KG1 (cell line): Measurements from ENCODE around the gene RAD51B.

Experiments
- DNase-seq: peaks from one replicate; lab custom pipeline; 2025; lab: John Stamatoyannopoulos, UW

RAD51B gene

DNA sequence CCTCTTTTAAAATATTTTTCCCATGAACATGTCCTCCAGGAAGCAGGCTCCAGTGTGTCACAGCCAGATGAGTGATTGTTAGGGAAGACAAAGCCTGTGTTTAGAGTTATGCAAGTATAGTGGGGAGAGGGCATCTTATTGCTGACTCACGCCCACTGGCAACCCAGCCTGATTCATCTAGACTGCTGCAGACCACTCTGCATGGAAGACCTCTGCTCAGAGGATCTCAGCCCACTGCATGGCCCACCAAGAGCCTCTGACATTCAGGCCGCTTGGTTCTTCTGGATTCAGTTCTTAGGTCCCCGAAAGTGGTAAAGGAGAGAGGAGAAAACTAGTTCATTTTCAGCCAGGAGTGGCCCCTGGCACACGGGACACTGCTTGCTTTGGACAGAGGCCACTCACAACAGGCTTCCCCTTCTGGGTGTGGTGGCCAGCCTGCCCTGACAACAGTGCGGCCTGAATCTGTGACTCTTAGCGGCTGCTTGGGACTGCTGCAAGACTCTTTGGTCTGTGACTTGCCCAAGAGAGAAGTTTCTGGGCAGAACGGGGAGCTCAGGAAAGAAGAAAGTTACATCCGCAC, 707.0 kb downstream of the RAD51B start:
- DNase-seq, result no peak

DNA sequence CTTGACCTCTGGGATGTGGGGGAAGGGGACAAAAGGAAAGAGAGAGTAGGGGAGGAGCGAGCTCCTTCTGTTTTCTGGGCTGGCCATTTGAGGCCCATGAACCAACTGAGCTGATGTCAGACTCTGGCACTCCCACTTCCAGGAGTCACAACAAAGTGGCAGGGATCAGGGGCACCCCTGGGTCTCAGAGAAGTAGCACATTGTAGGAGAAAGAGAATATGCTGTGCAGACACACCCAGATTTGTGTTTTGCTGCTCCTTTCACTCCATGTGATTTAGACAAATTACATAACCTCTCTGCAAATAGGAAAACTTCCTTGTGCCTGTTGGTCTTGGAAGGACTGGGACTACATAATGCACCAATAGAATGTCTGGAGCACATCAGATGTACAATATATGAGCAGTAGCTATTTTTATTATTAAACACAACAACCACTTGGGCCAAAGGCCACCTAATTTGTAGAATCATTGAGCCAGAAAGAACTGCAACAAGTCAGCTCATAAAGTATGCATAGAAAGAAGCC, 707.8 kb downstream of the RAD51B start:
- no peak for DNase-seq

DNA sequence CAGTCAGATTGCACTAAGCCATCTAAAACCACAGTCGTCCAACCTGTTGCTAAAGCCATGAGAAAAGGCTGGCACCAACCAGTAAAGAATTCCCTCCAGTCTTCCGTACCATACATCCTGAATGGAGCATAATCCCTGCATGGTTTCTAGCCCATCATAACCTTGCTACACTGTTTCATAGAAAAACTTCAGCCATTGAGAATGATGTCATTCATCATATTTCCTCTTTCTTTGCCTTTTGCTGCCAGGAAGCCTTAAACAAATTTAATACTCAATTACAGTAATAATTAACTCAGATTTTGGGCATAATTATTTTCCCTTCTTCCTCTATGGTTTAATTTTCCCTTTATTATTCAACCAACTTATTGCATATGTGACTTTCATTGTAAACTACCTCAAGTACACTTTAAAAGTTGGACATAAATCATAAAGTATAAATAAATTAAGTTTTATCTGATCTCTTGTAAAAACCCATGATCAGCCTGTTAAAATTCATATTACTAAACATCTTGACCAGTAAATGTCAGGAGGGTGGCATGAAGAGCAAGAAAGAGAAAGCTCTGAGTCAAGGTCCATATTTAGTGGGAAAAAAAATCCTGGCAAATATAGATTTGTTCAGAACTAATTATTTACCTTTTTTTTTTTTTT, 708.6 kb downstream of the RAD51B start:
- no peak for DNase-seq

DNA sequence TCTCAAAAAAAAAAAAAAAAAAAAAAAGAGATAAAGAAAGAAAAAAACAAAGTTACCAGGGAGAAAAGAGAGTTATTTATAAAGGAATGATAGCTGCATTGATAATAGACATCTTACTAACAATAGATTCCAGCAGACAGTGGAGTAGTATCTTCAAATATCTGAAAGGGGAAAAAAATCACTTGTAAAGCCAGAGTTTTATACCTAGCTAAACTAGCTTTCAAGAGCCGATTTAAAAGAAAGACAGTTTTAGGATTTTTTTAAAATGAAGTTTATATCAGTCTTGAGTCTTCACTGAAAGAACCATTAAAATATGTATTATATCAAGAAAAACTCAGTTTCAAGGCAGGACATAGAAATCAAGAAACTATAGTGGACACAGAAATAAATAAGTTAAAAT, 710.9 kb downstream of the RAD51B start:
- DNase-seq, result no peak

DNA sequence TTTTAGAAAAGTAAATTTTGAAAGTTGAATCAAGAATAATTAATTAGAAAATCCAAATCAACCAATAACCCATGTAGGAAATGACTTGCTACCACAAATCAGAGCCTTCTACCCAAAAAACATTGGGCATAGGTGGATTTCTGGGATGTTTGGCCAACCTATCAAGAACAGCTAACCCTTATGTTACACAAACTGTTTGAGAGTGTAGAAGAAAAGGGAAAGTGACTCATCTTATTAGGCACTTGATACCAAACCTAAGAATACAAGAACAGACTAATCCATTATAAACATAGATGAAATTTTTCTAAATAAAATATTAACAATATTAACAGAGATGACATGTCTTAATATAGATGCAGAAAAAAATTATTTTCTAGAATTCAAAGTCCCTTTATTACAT, 712.9 kb downstream of the RAD51B start:
- DNase-seq, result no peak

DNA sequence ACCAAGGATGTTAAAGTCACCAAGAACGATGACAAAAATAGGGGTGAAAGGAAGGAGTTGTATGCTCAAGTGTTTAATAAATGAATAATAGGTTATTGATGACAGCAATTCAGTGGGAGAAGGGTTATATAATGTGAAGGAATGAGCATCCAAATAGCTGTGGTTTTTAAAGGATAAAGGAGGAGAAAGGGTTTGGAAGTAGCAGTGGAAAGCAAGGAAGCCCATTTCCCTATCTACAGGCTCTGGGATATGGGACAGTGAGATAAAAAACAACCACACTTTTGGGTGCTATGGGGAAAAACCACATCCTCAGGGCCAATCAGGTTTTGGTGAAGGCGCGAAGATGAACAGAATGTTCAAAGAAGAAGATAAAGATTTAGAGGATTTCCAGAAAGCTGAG, 714.7 kb downstream of the RAD51B start:
- no peak for DNase-seq

DNA sequence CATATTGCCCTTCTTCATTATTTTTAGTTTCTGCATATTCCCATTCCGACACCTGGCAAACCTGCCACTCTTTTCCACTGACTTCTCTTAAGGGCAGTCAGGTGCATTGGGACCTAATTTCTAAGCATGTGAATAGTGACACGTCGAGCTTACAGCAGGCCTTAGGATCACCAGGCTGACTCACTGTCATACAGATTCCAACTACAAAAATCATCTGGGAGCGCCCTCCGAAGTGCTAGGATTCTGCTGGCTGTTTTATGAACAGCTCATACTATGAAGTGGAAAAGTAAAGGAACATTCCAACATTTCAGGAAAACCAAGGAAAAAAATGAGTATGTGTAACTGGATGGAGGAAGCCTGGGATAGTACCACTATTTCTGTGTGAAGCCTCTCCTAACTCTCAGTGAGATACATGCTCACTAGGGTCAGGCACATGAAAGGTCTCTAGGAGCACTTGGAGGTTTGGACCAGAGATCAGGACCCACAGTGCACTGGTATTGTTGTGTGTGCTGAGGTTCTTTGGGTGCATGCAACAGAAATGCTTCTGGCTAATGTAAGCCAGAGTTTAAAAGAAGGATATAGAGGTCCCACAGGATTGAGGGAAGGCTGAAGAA, 715.9 kb downstream of the RAD51B start:
- DNase-seq, result no peak

DNA sequence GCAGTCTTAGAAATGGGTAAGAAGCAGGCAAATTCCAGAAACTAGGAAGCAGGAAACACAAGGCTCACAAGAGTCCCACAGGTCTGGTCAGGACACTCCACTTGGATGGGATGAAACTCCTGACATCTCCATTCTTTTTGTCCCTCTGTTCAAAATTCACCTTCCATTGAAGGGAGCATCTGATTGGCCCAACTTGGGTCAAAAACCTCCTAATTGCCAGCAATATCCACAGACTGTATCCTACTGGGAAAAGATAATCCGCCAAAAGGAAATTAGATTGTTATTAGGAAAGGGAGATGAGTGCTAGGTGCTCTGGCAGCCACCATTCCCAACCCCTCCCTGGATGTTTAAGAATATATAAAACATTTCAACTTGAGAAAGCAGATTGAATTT, 716.4 kb downstream of the RAD51B start:
- no peak for DNase-seq

DNA sequence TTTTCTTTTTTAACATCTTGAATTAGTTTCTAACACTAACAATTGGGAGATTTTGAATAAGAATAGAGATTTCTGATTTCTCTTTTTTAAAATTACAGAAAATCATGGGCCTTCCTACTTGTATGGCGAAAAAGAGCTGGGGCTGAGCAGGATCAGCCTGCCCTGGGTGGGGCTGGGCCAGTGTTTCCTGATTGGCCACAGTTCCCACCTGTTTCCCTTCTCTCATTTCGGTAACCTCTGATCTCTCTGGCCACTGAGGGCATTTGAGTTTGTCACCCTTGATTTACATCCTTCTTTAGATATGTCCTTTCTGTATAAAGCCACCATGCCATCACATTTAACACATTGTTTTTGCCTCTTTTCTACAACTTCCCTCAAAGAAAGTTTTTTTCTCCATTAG, 719.1 kb downstream of the RAD51B start:
- no peak for DNase-seq

DNA sequence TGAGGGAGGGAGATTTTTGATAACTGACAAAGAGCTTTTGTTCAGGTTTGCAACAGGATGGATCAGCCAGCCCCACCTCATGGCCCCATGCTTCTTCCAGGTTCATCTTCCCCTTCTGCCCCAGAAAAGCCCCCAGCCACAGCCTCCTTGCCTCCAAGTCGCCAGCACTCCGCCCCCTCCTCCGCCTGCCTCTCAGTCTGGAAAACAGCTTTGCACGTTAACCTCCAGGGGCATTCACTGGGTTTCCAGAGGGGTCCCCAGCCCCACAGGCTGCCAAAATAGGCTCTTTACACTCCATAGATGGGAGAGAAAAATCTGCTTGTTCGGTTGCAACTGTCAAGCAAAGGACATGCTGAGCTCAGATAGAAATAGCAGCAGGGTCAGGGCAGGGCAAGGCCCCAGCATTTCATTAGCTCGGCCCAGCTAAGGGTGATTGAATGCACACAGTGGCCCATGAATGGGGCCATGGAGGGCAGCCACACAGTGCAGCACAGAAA, 719.7 kb downstream of the RAD51B start:
- no peak for DNase-seq

DNA sequence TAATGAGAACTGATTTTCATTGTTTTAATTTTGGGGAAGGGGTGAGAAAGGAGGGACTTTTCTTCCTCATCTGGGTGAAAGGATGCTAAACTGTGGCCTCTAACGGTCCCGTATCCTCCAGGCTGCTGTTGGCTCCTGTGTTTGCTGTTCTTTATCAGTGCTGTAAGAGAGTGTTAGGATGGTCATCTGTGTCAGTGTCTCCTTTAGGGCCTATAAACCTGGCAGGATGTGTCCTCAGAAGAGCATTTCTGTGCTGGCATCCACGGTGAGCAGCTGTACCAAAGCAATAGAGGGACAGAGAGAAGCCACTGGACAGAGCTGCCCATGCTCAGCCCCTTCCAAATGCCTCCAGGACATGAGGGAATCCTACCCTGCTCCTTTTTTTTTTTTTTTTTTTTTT, 720.2 kb downstream of the RAD51B start:
- no peak for DNase-seq

DNA sequence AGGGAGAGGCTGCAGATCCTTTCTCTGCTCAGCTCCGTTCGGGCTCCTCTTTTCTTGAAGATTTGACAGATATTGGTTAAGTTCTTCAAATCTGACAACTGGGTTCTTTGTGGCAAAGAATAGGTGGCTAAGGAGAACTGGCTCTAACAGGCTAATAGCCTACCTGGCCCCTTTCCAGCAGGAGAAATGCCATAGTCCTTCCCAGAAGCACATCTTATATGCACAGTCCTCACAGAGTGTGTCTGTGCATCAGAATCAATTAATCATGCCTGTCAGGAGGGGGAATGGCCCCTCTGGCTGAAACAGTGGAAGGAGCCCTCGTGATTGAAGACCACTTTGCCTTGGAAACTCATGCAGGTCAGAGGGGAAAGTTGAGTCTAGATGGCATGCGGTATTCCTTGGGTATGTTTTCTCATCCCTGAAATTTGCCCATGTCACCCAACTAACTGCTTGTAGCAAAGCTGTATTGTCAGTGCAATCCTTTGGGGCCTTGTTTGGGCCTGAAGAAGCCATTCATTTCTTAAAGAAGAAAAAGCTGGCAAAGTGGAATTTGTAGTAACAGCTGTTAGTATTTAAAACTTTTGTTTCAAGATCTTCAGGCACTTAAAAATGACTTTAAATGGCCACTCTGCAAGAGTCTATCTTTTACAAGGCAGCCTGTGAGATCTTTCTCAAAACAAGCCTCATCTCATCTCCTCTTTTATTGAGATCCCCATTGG, 721.8 kb downstream of the RAD51B start:
- DNase-seq, result no peak

DNA sequence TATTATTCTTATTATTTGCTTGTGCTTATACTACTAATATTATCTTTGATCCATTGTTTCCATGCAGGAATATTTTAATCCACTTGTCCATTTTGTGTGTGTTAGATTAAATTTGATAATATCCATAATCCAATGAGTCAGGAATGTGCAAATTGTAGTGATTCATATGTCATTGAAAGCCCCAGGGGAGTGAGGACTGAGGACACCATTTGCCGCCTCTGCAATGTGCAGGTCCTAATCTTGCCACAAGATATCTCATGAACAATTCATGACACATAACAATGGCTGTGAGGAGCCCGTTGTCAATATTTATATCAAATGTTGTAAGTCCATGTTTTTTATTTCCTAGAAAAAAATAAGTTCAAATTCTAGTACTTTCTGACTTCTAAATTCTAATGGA, 722.8 kb downstream of the RAD51B start:
- DNase-seq, result no peak

DNA sequence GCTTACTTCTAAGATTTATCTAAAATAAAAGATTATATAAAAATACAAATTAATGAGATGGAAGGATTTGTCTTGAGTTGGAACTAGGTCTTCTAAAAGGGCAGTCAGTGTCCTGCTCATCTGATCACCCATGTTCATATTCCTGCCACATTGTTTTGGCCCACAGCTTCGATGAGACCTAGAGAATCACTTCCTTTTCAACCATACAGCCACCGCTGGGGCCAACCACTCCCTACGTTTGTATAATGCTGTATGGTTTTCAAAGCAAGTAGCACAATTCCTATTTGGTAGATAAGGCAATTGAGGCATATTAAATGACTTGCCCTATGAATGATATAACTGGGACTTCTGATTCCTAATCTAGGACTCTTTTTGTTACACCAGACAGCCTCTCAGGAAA, 723.9 kb downstream of the RAD51B start:
- DNase-seq, result no peak

DNA sequence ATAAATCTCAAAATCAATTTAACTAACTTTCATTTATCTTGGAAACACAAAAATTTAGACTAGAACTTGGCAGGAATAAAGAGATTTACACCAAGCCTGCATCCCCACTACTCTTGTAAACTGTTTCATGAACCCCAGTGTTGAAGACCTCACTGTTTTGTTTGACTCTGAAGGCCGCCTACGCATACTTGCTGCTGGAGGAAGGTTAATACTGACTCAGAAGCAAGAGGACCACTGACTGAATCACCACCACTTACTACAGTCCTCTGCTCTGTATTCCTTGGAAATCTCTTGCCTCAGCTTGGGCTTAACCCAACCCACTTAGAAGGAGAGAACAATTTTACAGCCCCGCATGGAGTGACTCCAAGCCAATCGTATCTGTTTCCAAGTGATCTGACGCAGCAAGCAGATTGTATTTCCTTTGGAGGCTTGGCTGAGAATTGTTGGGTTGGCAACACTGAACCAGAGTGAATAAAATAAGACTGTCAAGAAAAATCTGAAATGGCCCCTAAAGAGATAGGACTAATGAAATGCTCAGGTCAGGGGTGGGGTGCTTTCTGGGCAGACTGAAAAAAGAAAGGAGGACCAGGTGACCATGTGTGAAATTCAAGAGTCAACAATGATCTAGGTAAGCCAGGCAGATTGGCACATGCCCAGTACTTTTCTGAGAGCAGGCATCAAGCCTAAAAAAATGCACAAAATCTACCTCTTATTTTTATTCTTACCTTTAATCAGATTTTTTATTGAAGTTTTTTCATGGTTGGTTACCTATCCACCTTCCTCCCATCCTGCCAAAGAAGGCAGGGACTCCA, 724.7 kb downstream of the RAD51B start:
- DNase-seq, result no peak

DNA sequence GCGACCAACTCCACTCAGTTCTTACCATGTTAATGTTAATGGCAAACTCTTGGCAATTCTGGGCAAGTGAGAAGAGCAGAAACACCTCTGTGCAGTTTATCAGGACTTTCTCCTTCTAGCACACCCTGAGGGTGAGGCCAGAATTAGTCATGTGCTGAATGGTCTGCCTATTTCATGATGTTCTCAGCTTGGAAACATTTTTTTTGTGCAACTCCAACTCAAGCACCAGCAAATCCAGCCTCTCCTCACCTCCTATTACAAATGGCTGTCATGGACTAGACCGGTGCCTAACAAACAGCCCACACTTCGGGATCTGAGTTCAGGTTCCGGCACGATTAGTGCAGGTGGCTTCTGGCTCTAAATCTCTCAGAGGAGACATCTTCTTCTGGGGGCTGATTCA, 727.3 kb downstream of the RAD51B start:
- DNase-seq, result no peak

DNA sequence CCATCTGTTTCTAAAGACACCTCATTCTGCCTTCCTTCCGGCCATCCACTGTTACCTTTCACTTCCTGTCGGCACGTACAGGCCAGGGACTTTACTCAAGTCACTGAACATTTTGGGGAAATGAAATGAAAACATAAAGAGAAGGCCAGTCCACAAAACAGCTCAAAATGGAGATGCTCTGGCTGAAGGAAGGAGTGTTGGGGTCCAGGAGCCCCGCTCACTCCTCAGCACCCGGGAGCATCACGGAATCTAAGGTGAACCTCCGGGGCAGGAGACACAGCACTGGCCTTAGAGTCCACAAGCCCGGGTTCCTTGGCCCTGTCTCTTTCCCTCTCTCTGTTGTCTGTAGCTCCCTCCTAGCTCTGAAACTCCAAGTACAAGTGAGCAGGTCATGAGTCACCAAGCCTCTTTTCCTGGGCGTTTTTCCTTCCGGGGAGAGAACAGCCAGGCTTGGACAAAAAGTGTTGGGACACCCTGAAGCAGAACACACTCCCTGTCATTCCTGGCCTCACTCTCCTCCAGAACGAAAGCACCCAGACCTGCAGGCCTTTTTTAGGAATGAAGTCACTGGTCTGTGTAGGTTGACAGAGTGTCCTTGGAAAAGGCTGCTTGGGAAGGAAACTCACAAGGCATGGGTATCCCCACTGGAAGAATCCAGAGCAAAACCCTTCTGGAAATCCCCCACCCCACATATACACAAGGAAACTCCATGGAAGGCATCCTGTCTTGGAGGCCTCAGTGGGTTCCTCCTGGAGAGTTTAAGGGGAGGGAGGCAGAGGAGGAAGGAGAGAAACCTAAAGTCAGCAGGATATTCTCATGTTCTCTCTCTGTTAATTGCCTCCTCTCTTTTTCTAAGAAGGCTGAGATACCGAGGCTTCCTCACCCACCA, 728.0 kb downstream of the RAD51B start:
- no peak for DNase-seq

DNA sequence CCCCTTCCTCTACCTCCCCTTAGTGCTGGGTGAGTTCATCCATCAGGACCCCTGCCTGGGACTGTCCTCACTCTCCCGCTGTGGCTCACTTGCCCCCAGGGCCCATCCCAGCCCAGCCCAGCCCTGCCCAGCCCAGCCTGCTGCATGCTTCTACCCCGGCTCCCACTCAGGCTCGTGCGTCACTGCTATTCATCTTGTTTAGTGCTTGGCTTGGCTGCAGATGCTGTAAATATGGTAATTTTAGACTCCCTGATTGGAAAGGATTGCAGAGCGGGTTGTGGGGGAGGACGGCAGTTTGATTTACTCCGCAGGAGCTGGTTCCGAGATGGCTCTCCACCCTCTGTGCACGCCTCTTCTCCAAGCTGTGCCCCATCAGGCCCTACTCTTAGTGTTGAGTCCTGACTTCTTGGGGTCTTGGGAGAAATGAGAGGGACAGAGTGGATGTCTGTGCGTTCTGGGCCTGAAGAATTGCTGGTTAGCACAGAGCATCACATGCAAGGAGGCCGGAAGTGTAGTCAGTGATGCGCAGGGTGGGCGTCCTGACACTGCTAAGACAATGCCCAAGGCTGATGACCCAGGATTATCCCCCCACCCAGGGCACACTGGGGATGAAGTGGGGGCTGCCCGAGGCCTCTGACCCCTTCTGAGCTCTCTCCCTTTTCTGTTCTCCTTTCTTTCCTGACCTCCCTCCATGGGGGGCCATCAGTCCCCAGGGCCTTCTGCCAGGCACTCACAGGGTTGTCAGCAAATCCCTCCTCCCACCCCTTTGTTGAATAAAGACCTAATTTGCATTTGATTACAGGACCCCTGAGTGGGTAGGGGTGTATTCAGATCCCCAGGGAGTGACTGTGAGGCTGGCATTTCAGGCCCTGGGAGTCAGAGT, 728.9 kb downstream of the RAD51B start:
- no peak for DNase-seq

DNA sequence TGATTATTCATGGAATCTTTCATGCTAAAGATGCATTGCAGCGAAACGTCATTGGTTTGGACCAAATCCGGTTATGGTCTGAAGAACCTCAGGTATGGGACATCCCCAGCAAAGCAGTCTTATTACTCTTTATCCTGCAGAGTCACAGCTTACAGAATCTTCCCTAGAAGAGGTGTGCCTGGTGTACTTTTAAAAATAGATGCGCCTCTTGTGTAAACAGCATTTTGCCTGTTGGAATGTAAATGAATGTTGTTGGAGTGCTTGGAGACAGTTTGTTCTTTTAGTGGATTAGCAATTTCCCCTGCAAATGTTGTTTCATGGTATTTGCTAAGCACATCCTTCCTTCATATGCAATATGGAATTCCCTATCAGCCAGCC, 730.7 kb downstream of the RAD51B start:
- DNase-seq, result no peak
